T-helper 2 cell treated with Interferon-gamma antibody and Interleukin-4, amounts not matched to agents 5 μg/mL and 100 μg/mL, for 36 hours (primary cell): ENCODE results near the gene FBXO9.
A peak's percentile ranks its signal among the peaks of the same experiment; 100 is the strongest.
"Not testable (repeated sequence)": the region's sequence is repeated elsewhere in the genome, so short reads cannot be mapped to it uniquely, and the experiment has no call there.

Experiments
- DNase-seq: peaks from one replicate; pipeline ENCODE4 v3.0.0; 2021; ENCODE audit warnings: low spot score
- H3K27ac Mint-ChIP-seq: one replicate; pipeline ENCODE4 v1.8.0; 2021; ENCODE audit warnings: mild to moderate bottlenecking, mixed read lengths
- H3K27me3 Mint-ChIP-seq: one replicate; pipeline ENCODE4 v1.8.0; 2021; ENCODE audit warnings: low read depth, mixed read lengths
- H3K36me3 Mint-ChIP-seq: one replicate; pipeline ENCODE4 v1.8.0; 2021; ENCODE audit warnings: low read depth, mixed read lengths
- H3K4me1 Mint-ChIP-seq: one replicate; pipeline ENCODE4 v1.8.0; 2021; ENCODE audit warnings: low read depth, mixed read lengths
- H3K4me3 Mint-ChIP-seq: one replicate; pipeline ENCODE4 v1.8.0; 2022; ENCODE audit warnings: mild to moderate bottlenecking, moderate library complexity, mixed read lengths
- H3K9me3 Mint-ChIP-seq: one replicate; pipeline ENCODE4 v1.8.0; 2021; ENCODE audit warnings: mixed read lengths

The FBXO9 gene

GRCh38 chr6:53038141-53038540 lies 27.1 kb upstream of the FBXO9 start:
- Mint-ChIP-seq H3K27ac (no peak overlapping the region), H3K4me3 (no peak overlapping the region), H3K4me1 (peaks cover 2% of the 10 kb centered on the region), H3K9me3 (no peaks in the 10 kb centered on the region), H3K27me3 (no peaks in the 10 kb centered on the region), H3K36me3 (peaks cover 25% of the 10 kb centered on the region)
- DNase-seq = no peak

- Mint-ChIP-seq H3K4me1 (peaks cover 3% of the 10 kb centered on the region), H3K4me3 (no peak overlapping the region), H3K9me3 (no peaks in the 10 kb centered on the region), H3K27ac (no peak overlapping the region), H3K27me3 (no peaks in the 10 kb centered on the region), H3K36me3 (peaks cover 25% of the 10 kb centered on the region)
- no peak for DNase-seq
These were observed 26.6 kb upstream of the FBXO9 start for GRCh38 chr6:53038596-53038995.

DNA sequence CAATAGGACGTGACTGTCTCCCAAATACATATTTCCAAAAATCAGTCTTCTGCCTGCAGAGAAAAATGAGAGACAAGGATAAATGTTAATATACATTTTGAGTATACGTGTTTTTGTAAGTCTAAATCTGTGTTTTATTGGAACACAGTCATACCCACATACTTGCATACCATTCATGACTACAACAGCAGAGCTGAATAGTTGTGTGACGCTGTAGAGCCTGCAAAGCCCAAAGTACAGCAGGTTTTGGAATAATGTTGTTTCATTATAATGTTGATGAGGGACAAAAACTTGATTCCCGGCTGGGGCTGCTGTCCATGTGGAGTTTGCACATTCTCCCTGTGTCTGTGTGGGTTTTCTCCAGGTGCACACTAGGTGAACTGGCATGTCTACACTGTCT lies 23.8 kb upstream of the FBXO9 start:
- DNase-seq = no peak
- no peaks in the 10 kb centered on the region for H3K9me3 Mint-ChIP-seq
- H3K27ac Mint-ChIP-seq = no peak overlapping the region
- H3K4me1 Mint-ChIP-seq = peaks cover 3% of the 10 kb centered on the region
- no peak overlapping the region for H3K4me3 Mint-ChIP-seq
- H3K36me3 Mint-ChIP-seq = peaks cover 21% of the 10 kb centered on the region
- no peaks in the 10 kb centered on the region for H3K27me3 Mint-ChIP-seq

GRCh38 chr6:53042112-53042511 lies 23.1 kb upstream of the FBXO9 start:
- H3K27me3 Mint-ChIP-seq = no peaks in the 10 kb centered on the region
- H3K27ac Mint-ChIP-seq = no peak overlapping the region
- H3K9me3 Mint-ChIP-seq = no peaks in the 10 kb centered on the region
- DNase-seq = no peak
- H3K4me3 Mint-ChIP-seq = no peak overlapping the region
- H3K4me1 Mint-ChIP-seq = peaks cover 8% of the 10 kb centered on the region
- peaks cover 18% of the 10 kb centered on the region for H3K36me3 Mint-ChIP-seq

DNA sequence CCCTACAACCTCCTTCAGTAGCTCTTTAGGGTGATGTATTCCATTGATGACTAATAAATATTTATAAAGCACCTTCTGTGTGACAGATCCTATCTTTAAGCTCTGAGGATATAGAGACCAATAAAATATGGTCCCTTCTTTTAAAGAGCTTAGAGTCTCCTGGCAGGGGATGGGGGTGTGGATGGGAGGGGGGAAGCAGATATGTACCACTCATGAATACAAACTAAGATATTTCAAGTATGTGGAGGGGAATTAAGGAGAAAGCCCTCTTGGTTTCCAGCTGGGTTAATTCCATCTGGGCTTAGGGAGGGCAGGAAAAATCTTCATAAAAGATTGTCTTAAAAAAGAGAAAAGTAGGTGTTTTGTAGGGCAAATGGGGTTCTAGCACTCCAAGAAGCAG lies 21.6 kb upstream of the FBXO9 start:
- H3K4me1 Mint-ChIP-seq = peaks cover 19% of the 10 kb centered on the region
- H3K36me3 Mint-ChIP-seq = peaks cover 19% of the 10 kb centered on the region
- H3K27ac Mint-ChIP-seq = no peak overlapping the region
- no peak for DNase-seq
- no peaks in the 10 kb centered on the region for H3K27me3 Mint-ChIP-seq
- no peaks in the 10 kb centered on the region for H3K9me3 Mint-ChIP-seq
- no peak overlapping the region for H3K4me3 Mint-ChIP-seq

GRCh38 chr6:53044071-53044470 lies 21.1 kb upstream of the FBXO9 start:
- H3K4me3 Mint-ChIP-seq = no peak overlapping the region
- peaks cover 22% of the 10 kb centered on the region for H3K4me1 Mint-ChIP-seq
- no peaks in the 10 kb centered on the region for H3K27me3 Mint-ChIP-seq
- no peak for DNase-seq
- H3K36me3 Mint-ChIP-seq = peaks cover 18% of the 10 kb centered on the region
- no peaks in the 10 kb centered on the region for H3K9me3 Mint-ChIP-seq
- no peak overlapping the region for H3K27ac Mint-ChIP-seq

- no peaks in the 10 kb centered on the region for H3K27me3 Mint-ChIP-seq
- H3K27ac Mint-ChIP-seq = no peak overlapping the region
These were observed 20.6 kb upstream of the FBXO9 start for GRCh38 chr6:53044572-53044971.

GRCh38 chr6:53045891-53046673 lies 19.1 kb upstream of the FBXO9 start:
- no peaks in the 10 kb centered on the region for H3K9me3 Mint-ChIP-seq
- H3K27ac Mint-ChIP-seq = no peak overlapping the region
- no peak overlapping the region for H3K4me3 Mint-ChIP-seq
- DNase-seq = no peak
- H3K27me3 Mint-ChIP-seq = no peaks in the 10 kb centered on the region
- peaks cover 26% of the 10 kb centered on the region for H3K4me1 Mint-ChIP-seq
- H3K36me3 Mint-ChIP-seq = peaks cover 5% of the 10 kb centered on the region

More at GRCh38 chr6:53044572-53044971, 20.6 kb upstream of the FBXO9 start:
- peaks cover 13% of the 10 kb centered on the region for H3K36me3 Mint-ChIP-seq
- H3K4me3 Mint-ChIP-seq = no peak overlapping the region
- no peak for DNase-seq
- peaks cover 26% of the 10 kb centered on the region for H3K4me1 Mint-ChIP-seq
- no peaks in the 10 kb centered on the region for H3K9me3 Mint-ChIP-seq

DNA sequence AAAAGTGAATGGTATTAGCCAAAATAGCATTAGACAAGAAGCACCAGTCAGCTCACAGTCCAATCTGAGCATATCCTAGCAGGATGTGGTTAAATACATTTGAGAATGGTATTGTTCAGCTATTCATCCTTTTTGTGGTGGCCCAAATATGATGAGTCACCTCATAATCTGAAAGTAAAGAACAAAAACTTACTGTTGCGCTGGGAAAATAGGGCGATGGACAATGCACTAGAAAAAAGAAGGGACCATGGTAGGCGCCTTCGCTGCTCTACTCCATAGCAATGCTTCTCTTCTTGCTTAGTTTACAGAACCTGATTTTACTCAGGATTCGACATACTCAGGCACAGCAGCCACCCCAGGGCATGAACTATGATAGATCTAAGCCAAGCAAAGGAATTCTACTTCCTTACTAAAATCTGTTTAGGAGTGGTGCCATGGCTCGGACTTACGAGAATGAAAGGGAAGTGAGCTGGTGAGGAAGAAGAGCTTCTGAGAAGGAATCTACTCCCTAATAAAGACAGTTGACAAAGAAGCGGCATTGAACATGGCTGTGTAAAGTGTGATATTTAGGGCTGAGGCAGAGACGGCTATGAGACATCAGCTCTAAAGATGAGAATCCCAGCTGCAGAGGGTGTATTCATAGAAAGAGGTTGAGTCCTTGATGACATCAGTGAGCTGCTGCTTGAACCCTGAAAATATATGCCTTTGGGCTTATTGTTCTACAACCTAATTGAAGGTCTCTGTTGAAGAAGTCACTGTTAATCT lies 16.6 kb upstream of the FBXO9 start:
- no peak for DNase-seq
- Mint-ChIP-seq H3K27me3 (no peaks in the 10 kb centered on the region), H3K9me3 (peaks cover 4% of the 10 kb centered on the region), H3K4me3 (peak overlapping the region; percentile 65), H3K27ac (peak overlapping the region; percentile 12), H3K4me1 (peaks cover 26% of the 10 kb centered on the region), H3K36me3 (peaks cover 13% of the 10 kb centered on the region)

DNA sequence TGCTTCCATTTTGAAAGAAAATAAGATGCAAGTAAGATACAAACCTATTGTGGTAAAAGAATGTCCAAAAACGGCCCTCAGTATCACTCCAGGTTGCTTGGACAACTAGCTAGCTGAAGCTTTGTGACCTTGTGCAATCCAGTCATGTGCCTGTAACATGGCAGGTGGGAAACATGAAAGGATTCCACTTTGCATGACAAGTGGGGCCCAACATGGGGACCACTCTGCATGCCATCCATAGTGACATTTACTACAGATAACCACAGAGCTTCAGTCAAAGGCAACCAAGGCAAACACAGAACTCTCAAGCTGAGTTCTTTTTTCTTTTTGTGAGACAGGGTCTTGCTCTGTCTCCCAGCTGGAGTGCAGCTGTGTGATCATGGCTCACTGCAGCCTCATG lies 15.8 kb upstream of the FBXO9 start:
- no peak overlapping the region for H3K27ac Mint-ChIP-seq

DNA sequence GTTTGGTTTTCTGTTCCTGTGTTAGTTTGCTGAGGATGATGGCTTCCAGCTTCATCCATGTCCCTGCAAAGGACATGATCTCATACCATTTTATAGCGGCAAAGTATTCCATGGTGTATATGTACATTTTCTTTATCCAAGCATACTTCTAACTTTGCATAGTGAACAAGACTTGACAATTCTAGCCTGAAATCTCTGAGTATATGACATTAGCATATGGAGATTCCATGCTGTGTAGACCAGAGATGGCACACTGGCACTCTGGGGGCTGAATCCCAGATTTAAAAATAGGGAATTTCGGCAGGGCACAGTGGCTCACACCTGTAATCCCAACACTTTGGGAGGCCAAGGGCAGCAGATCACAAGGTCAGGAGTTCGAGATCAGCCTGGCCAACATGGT lies 13.1 kb upstream of the FBXO9 start:
- peaks cover 13% of the 10 kb centered on the region for H3K36me3 Mint-ChIP-seq
- peaks cover 21% of the 10 kb centered on the region for H3K4me1 Mint-ChIP-seq
- H3K9me3 Mint-ChIP-seq, DNase-seq, H3K27ac Mint-ChIP-seq, H3K4me3 Mint-ChIP-seq, H3K27me3 Mint-ChIP-seq: not testable (repeated sequence)

More for the DNA sequence above, 15.8 kb upstream of the FBXO9 start:
- DNase-seq = no peak
- peaks cover 25% of the 10 kb centered on the region for H3K4me1 Mint-ChIP-seq
- H3K4me3 Mint-ChIP-seq = no peak overlapping the region
- no peaks in the 10 kb centered on the region for H3K27me3 Mint-ChIP-seq
- peaks cover 4% of the 10 kb centered on the region for H3K9me3 Mint-ChIP-seq
- peaks cover 13% of the 10 kb centered on the region for H3K36me3 Mint-ChIP-seq

DNA sequence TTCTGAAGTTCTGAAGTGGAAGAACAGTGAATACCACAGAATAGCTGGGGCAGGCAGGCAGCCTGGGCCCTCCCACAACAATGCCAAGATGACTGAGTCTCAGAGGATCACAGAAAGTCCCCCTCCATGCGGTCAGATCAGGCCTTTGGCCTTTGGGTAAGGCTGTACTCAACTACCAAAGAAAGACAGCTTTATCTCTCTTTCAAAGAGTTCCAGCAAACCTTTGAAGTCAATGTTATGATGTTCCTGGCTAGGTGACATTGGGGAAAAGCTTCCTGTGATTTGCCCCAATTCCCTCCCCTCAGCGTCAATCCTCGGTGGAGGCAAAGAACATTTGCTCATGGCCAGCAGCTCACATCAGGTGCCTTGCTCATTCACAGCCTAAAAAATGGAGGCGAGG lies 10.7 kb upstream of the FBXO9 start:
- H3K36me3 Mint-ChIP-seq = peaks cover 10% of the 10 kb centered on the region
- DNase-seq = no peak
- peaks cover 13% of the 10 kb centered on the region for H3K4me1 Mint-ChIP-seq
- no peak overlapping the region for H3K27ac Mint-ChIP-seq
- no peak overlapping the region for H3K4me3 Mint-ChIP-seq
- H3K27me3 Mint-ChIP-seq = no peaks in the 10 kb centered on the region
- peaks cover 4% of the 10 kb centered on the region for H3K9me3 Mint-ChIP-seq

GRCh38 chr6:53055873-53056272 lies 9.3 kb upstream of the FBXO9 start:
- Mint-ChIP-seq H3K27me3 (no peaks in the 10 kb centered on the region), H3K9me3 (peaks cover 4% of the 10 kb centered on the region), H3K36me3 (peaks cover 8% of the 10 kb centered on the region), H3K4me3 (no peak overlapping the region), H3K27ac (no peak overlapping the region), H3K4me1 (peaks cover 26% of the 10 kb centered on the region)
- DNase-seq = no peak

DNA sequence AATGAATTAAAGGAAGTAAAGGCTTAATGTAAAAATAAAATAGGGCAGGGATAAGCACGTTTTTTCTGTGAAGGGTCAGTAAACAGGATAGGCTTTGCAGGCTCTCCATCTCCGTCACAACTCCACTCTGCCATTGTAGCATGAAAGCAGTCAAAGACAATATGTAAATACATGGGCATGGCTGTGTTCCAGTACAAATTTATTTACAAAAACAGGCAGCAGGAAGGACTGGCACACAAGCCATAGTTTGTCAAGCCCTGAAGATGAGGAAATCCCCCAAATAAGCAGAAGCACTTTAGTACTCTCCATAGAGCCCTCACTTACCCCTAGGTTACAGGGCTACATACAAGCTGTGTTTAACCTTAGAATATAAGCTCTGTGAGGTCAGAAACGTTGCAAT lies 8.9 kb upstream of the FBXO9 start:
- Mint-ChIP-seq H3K4me3 (no peak overlapping the region), H3K36me3 (peaks cover 8% of the 10 kb centered on the region), H3K9me3 (peaks cover 4% of the 10 kb centered on the region), H3K27ac (no peak overlapping the region), H3K27me3 (no peaks in the 10 kb centered on the region), H3K4me1 (peaks cover 28% of the 10 kb centered on the region)
- DNase-seq = no peak
